ENCODE measurements around the gene FCN3. TPM values are rescaled to one million over a fixed set of nuclear protein-coding genes. Genes with fewer than 3 reads are reported as not detected.

Gene FCN3
- total and polyA plus RNA-seq, 9 of the 15 experiments (the other 6 are each of a cell fraction or from before 2014, with no cell fraction given) = 0.49 TPM; not detected in 8

- no peak for TF ChIP-seq TOE1 (IDR thresholded peaks at IDR 0.05; ENCODE audit: borderline replicate concordance)
- no peak for TF ChIP-seq TOE1 (CRISPR knock-in tag; IDR thresholded peaks at IDR 0.05; ENCODE audit: borderline replicate concordance, low read depth)
- TF ChIP-seq ZBTB9 (CRISPR knock-in tag; IDR thresholded peaks at IDR 0.05) = no peak
- TF ChIP-seq JUNB (CRISPR knock-in tag; conservative IDR thresholded peaks at IDR 0.05) = no peak
- TF ChIP-seq CCNT2 (IDR thresholded peaks at IDR 0.05; ENCODE audit: borderline replicate concordance, extremely low read depth, insufficient read length, low read depth, low read length) = no peak
- TF ChIP-seq PPARD (CRISPR knock-in tag; IDR thresholded peaks at IDR 0.05) = no peak
- TF ChIP-seq RREB1 (CRISPR knock-in tag; IDR thresholded peaks at IDR 0.05) = no peak
- TF ChIP-seq NUFIP1 (IDR thresholded peaks at IDR 0.05; ENCODE audit: partially characterized antibody) = no peak
- TF ChIP-seq ILF3 (IDR thresholded peaks at IDR 0.05; ENCODE audit: borderline replicate concordance) = no peak
- no peak for TF ChIP-seq POLR2AphosphoS2 (IDR thresholded peaks at IDR 0.05; ENCODE audit: low read length)
- no peak for TF ChIP-seq HOXB6 (CRISPR knock-in tag; IDR thresholded peaks at IDR 0.05; ENCODE audit: borderline replicate concordance)
These were observed 46.7 kb downstream of the FCN3 start (continued) for GRCh38 chr1:27327964-27328363.
